Neutrophil (primary cell): ENCODE results near the gene NLRP14.

Experiments
- H3K27ac ChIP-seq: fragments of 200-600 bp; sonication (generic); 2 replicates; pipeline ENCODE4 v1.5.1; 2016; ENCODE audit warnings: mild to moderate bottlenecking, moderate library complexity
- H3K27me3 ChIP-seq: fragments of 200-600 bp; sonication (generic); 2 replicates; pipeline ENCODE4 v1.6.0; 2016; ENCODE audit warnings: mild to moderate bottlenecking
- H3K36me3 ChIP-seq: fragments of 200-600 bp; sonication (generic); 2 replicates; pipeline ENCODE4 v1.5.1; 2017
- H3K4me1 ChIP-seq, 2 experiments: fragments of 200-600 bp in 1 of 2; sonication (generic) in 1 of 2; 1 replicate in 1 of 2; 2 replicates in 1 of 2; pipeline versions ENCODE4 v1.5.1 to v1.6.1; 2013 to 2016; ENCODE audit warnings: low read depth in 1 of 2, low read length in 1 of 2, mild to moderate bottlenecking in 1 of 2, moderate library complexity in 1 of 2; ENCODE audit not compliant: control insufficient read depth in 1 of 2, insufficient read depth in 1 of 2
- H3K4me3 ChIP-seq, 2 experiments: fragments of 200-600 bp in 1 of 2; sonication (generic) in 1 of 2; 1 replicate in 1 of 2; 2 replicates in 1 of 2; pipeline ENCODE4 v1.5.1; 2013 to 2016; ENCODE audit warnings: low read depth in 1 of 2, low read length in 1 of 2, mild to moderate bottlenecking in 1 of 2, moderate library complexity in 1 of 2
- H3K9me3 ChIP-seq: fragments of 200-600 bp; sonication (generic); 2 replicates; pipeline ENCODE4 v1.5.1; 2016
- CTCF ChIP-seq: fragments of 200-600 bp; sonication (generic); IDR thresholded peaks from 2 replicates; pipeline ENCODE4 v1.5.1; 2016; ENCODE audit warnings: antibody characterized with exemption

NLRP14 gene

DNA sequence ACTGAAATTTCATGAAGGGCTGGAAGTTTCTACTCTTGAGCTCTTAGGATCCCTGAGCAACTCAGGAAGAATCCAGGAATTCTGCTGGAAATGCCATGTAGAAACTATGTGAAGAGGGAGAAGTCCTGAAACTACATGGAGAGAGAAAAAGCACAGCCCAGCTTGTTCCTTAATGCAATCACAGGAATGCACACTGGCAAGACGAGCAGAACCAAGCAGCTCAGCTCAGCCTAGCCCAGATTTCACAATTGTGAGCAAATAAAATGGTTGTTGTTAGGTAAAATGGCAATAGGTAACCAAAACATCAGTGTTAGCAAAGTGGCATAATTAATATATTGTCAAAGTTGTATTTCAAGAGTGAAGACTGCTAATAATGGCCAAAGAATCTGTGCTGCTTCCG lies 28.3 kb upstream of the NLRP14 start:
- H3K27ac ChIP-seq, result no peak overlapping the region
- no peak for TF ChIP-seq CTCF
- H3K9me3 ChIP-seq, result no peaks in the 10 kb centered on the region
- no peaks in the 10 kb centered on the region for H3K27me3 ChIP-seq
- H3K36me3 ChIP-seq, result no peaks in the 10 kb centered on the region
- no peak overlapping the region for H3K4me3 ChIP-seq
- no peaks in the 10 kb centered on the region for H3K4me1 ChIP-seq

GRCh38 chr11:6992457-6993417 lies 27.5 kb upstream of the NLRP14 start:
- H3K36me3 ChIP-seq, result no peaks in the 10 kb centered on the region
- no peak overlapping the region for H3K27ac ChIP-seq
- H3K4me3 ChIP-seq, result no peak overlapping the region
- no peaks in the 10 kb centered on the region for H3K9me3 ChIP-seq
- no peaks in the 10 kb centered on the region for H3K4me1 ChIP-seq
- no peak for TF ChIP-seq CTCF
- no peaks in the 10 kb centered on the region for H3K27me3 ChIP-seq

DNA sequence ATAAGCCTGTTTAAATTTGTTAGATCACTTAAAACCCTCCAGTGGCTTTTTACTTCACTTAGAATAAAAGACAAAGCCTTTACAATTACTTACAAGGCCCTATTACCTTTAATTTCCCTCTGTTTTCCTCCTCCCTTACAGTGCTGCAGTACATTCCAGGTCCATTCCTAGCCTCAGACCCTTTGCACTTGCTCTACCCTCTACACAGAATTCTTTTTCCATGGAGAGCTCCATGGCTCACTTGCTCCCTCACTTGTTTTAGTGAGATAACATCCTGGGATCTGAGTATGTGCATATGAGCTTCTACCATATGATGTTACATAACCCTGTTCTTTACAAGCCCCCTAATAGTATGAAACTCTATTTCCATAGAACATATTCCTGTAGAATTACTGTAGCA lies 24.6 kb upstream of the NLRP14 start:
- H3K4me1 ChIP-seq, result no peaks in the 10 kb centered on the region
- H3K27me3 ChIP-seq, result no peaks in the 10 kb centered on the region
- no peaks in the 10 kb centered on the region for H3K9me3 ChIP-seq
- no peak for TF ChIP-seq CTCF
- no peak overlapping the region for H3K27ac ChIP-seq
- no peaks in the 10 kb centered on the region for H3K36me3 ChIP-seq
- H3K4me3 ChIP-seq, result no peak overlapping the region

DNA sequence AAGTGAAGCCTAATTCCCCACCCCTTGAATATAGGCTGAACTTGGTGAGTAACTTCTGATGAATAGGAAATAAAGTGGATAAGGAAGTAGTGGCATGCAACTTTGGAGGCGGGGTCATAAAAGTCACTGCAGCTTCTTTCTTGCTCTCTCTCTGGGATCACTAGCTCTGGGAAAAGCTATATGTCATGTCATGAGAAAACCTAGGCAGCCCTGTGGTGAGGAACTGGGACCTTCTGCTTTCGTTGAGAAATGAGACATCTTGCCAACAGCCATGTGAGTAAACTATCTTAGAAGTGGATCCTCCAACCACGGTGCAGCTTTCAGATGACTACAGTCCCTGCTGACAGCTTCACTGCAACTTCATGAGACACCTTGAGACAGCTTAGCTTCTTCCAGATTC lies 15.8 kb upstream of the NLRP14 start:
- H3K4me1 ChIP-seq, result no peaks in the 10 kb centered on the region
- H3K27ac ChIP-seq, result no peak overlapping the region
- no peaks in the 10 kb centered on the region for H3K27me3 ChIP-seq
- H3K9me3 ChIP-seq, result no peaks in the 10 kb centered on the region
- no peak for TF ChIP-seq CTCF
- no peak overlapping the region for H3K4me3 ChIP-seq
- no peaks in the 10 kb centered on the region for H3K36me3 ChIP-seq

GRCh38 chr11:7014118-7014517 lies 6.2 kb upstream of the NLRP14 start:
- TF ChIP-seq CTCF, result no peak
- H3K9me3 ChIP-seq, result no peaks in the 10 kb centered on the region
- H3K36me3 ChIP-seq, result no peaks in the 10 kb centered on the region
- H3K4me3 ChIP-seq, result no peak overlapping the region
- no peak overlapping the region for H3K27ac ChIP-seq
- peaks cover 12% of the 10 kb centered on the region for H3K27me3 ChIP-seq
- peaks cover 0 to 6% of the 10 kb centered on the region in 2 experiments for H3K4me1 ChIP-seq
